ENCODE results near the gene TM9SF1. TPM values are rescaled to one million over a fixed set of nuclear protein-coding genes. Genes with fewer than 3 reads are reported as not detected.
"Not testable (repeated sequence)": the region's sequence is repeated elsewhere in the genome, so short reads cannot be mapped to it uniquely, and the experiment has no call there.

TM9SF1 gene
- total and polyA plus RNA-seq, 2 donors from 2014 or later, result 41.1 to 83.6 TPM

- Histone ChIP-seq H3K27ac (ENCODE audit: low read depth in 2 of 2, low read length in 2 of 2) (no peak overlapping the region), H3K4me3 (ENCODE audit: low read length in 3 of 3) (no peak overlapping the region), H3K27me3 (ENCODE audit: control insufficient read depth, insufficient read depth, low read length) (no peaks in the 10 kb centered on the region), H3K36me3 (ENCODE audit: control insufficient read depth in 2 of 3, insufficient read depth in 3 of 3, low read length in 3 of 3) (no peaks in the 10 kb centered on the region), H3K9ac (ENCODE audit: low read length in 3 of 3) (no peak overlapping the region), H3K9me3 (ENCODE audit: control insufficient read depth in 2 of 3, insufficient read depth in 1 of 3, low read length in 3 of 3) (no peaks in the 10 kb centered on the region), H3K4me1 (ENCODE audit: control insufficient read depth in 2 of 3, insufficient read depth in 2 of 3, low read depth in 1 of 3, low read length in 3 of 3) (peaks cover 0 to 18% (median 13%) of the 10 kb centered on the region in 3 donors)
- intact Hi-C loops (cut with DNase I), result no loop called here
- no peak for TF ChIP-seq CTCF (IDR thresholded peaks at IDR 0.05; ENCODE audit: borderline replicate concordance, extremely low read depth, insufficient read depth)
- FAIRE-seq (no peak), DNase-seq (no peak)
These were observed 33.7 kb upstream of the TM9SF1 start for GRCh38 chr14:24228902-24229301.

GRCh38 chr14:24226473-24226872, 31.2 kb upstream of the TM9SF1 start:
- TF ChIP-seq CTCF (IDR thresholded peaks at IDR 0.05; ENCODE audit: borderline replicate concordance, extremely low read depth, insufficient read depth), result no peak
- peaks cover 0 to 5% (median 4%) of the 10 kb centered on the region in 3 donors for H3K4me1 ChIP-seq (ENCODE audit: control insufficient read depth in 2 of 3, insufficient read depth in 2 of 3, low read depth in 1 of 3, low read length in 3 of 3)

GRCh38 chr14:24224618-24225071, 29.4 kb upstream of the TM9SF1 start:
- FAIRE-seq, result no peak

More at GRCh38 chr14:24226473-24226872, 31.2 kb upstream of the TM9SF1 start:
- Histone ChIP-seq H3K9ac (ENCODE audit: low read length in 3 of 3) (no peak overlapping the region), H3K27me3 (ENCODE audit: control insufficient read depth, insufficient read depth, low read length) (no peaks in the 10 kb centered on the region), H3K9me3 (ENCODE audit: control insufficient read depth in 2 of 3, insufficient read depth in 1 of 3, low read length in 3 of 3) (no peaks in the 10 kb centered on the region), H3K4me3 (ENCODE audit: low read length in 3 of 3) (no peak overlapping the region), H3K36me3 (ENCODE audit: control insufficient read depth in 2 of 3, insufficient read depth in 3 of 3, low read length in 3 of 3) (no peaks in the 10 kb centered on the region), H3K27ac (ENCODE audit: low read depth in 2 of 2, low read length in 2 of 2) (no peak overlapping the region)
- DNase-seq (no peak), FAIRE-seq (no peak)
- intact Hi-C loops (cut with DNase I), result no loop called here

GRCh38 chr14:24222987-24223386, 27.7 kb upstream of the TM9SF1 start:
- DNase-seq; H3K36me3 ChIP-seq (ENCODE audit: control insufficient read depth in 2 of 3, insufficient read depth in 3 of 3, low read length in 3 of 3); FAIRE-seq; H3K9me3 ChIP-seq (ENCODE audit: control insufficient read depth in 2 of 3, insufficient read depth in 1 of 3, low read length in 3 of 3); H3K27me3 ChIP-seq (ENCODE audit: control insufficient read depth, insufficient read depth, low read length); intact Hi-C loops (cut with DNase I); H3K4me3 ChIP-seq (ENCODE audit: low read length in 3 of 3); H3K4me1 ChIP-seq (ENCODE audit: control insufficient read depth in 2 of 3, insufficient read depth in 2 of 3, low read depth in 1 of 3, low read length in 3 of 3); H3K9ac ChIP-seq (ENCODE audit: low read length in 3 of 3); H3K27ac ChIP-seq (ENCODE audit: low read depth in 2 of 2, low read length in 2 of 2): not testable (repeated sequence)

More at GRCh38 chr14:24224618-24225071, 29.4 kb upstream of the TM9SF1 start:
- Histone ChIP-seq H3K27ac (ENCODE audit: low read depth in 2 of 2, low read length in 2 of 2) (no peak overlapping the region), H3K27me3 (ENCODE audit: control insufficient read depth, insufficient read depth, low read length) (no peaks in the 10 kb centered on the region), H3K4me3 (ENCODE audit: low read length in 3 of 3) (no peak overlapping the region), H3K36me3 (ENCODE audit: control insufficient read depth in 2 of 3, insufficient read depth in 3 of 3, low read length in 3 of 3) (no peaks in the 10 kb centered on the region), H3K9me3 (ENCODE audit: control insufficient read depth in 2 of 3, insufficient read depth in 1 of 3, low read length in 3 of 3) (no peaks in the 10 kb centered on the region), H3K9ac (ENCODE audit: low read length in 3 of 3) (no peak overlapping the region), H3K4me1 (ENCODE audit: control insufficient read depth in 2 of 3, insufficient read depth in 2 of 3, low read depth in 1 of 3, low read length in 3 of 3) (no peaks in the 10 kb centered on the region)
- no peak for DNase-seq
- TF ChIP-seq CTCF (IDR thresholded peaks at IDR 0.05; ENCODE audit: borderline replicate concordance, extremely low read depth, insufficient read depth), result no peak
- intact Hi-C loops (cut with DNase I), result no loop called here

Data from kidney (tissue), 14 donors.